Neural cell (in vitro differentiated cells): ENCODE results near the gene ITPR3.

Experiments used
- CTCF ChIP-seq: fragments of 450-650 bp; IDR thresholded peaks from 2 replicates; pipeline ENCODE4 v1.5.1; 2014; ENCODE audit warnings: antibody characterized with exemption, mild to moderate bottlenecking, moderate library complexity; ENCODE audit not compliant: poor library complexity, severe bottlenecking
- EP300 ChIP-seq: fragments of 450-650 bp; conservative IDR thresholded peaks from 2 replicates; pipeline ENCODE4 v1.6.1; 2014; ENCODE audit warnings: antibody characterized with exemption, mild to moderate bottlenecking, moderate library complexity; ENCODE audit not compliant: poor library complexity, severe bottlenecking
- EZH2 ChIP-seq: fragments of 200-600, 300-800 bp; shearing (Covaris generic), sonication (generic); IDR thresholded peaks from 2 replicates; pipeline ENCODE4 v1.6.1; 2014; ENCODE audit warnings: antibody characterized with exemption, low read length, borderline replicate concordance, mild to moderate bottlenecking; ENCODE audit not compliant: insufficient read depth, poor library complexity, severe bottlenecking
- MXI1 ChIP-seq: fragments of 450-650 bp; conservative IDR thresholded peaks from 2 replicates; pipeline ENCODE4 v1.6.1; 2014; ENCODE audit warnings: antibody characterized with exemption, mild to moderate bottlenecking; ENCODE audit not compliant: poor library complexity, severe bottlenecking
- POLR2AphosphoS5 ChIP-seq: IDR thresholded peaks from 2 replicates; pipeline ENCODE4 v1.6.1; 2012
- RAD21 ChIP-seq: fragments of 450-650 bp; conservative IDR thresholded peaks from 2 replicates; pipeline ENCODE4 v1.6.1; 2014; ENCODE audit warnings: antibody characterized with exemption, mild to moderate bottlenecking, moderate library complexity
- REST ChIP-seq: IDR thresholded peaks from 2 replicates; pipeline ENCODE4 v1.6.1; 2012; ENCODE audit warnings: borderline replicate concordance
- SMC3 ChIP-seq: fragments of 450-650 bp; conservative IDR thresholded peaks from 2 replicates; pipeline ENCODE4 v1.6.1; 2014; ENCODE audit warnings: antibody characterized with exemption, mild to moderate bottlenecking, moderate library complexity; ENCODE audit not compliant: poor library complexity
- TAF1 ChIP-seq: IDR thresholded peaks from 2 replicates; pipeline ENCODE4 v1.6.1; 2012; ENCODE audit warnings: low read depth

- TF ChIP-seq CTCF = no peak
- TF ChIP-seq REST = no peak
- no peak for TF ChIP-seq EZH2
- TF ChIP-seq POLR2AphosphoS5 = no peak
- TF ChIP-seq EP300 = no peak
- TF ChIP-seq SMC3 = no peak
- no peak for TF ChIP-seq MXI1
- TF ChIP-seq TAF1 = no peak
- no peak for TF ChIP-seq RAD21
Observed at GRCh38 chr6:33733709-33734007, 112.5 kb downstream of the ITPR3 start.
